HL-60/S4 treated with retinoic acid at 250 ng/mL for 4 days and 3 days (cell line): ENCODE measurements around the gene GRPR.
"Not testable (repeated sequence)": the region's sequence is repeated elsewhere in the genome, so short reads cannot be mapped to it uniquely, and the experiment has no call there.

Source experiments
- in situ Hi-C: fragments of 300-500 bp; cut with MboI; formaldehyde crosslinking; loops from 2 replicates; pipeline ENCODE4 v1.7.0; 2022; ENCODE audit warnings: low sequenced_read_pairs

Gene GRPR

DNA sequence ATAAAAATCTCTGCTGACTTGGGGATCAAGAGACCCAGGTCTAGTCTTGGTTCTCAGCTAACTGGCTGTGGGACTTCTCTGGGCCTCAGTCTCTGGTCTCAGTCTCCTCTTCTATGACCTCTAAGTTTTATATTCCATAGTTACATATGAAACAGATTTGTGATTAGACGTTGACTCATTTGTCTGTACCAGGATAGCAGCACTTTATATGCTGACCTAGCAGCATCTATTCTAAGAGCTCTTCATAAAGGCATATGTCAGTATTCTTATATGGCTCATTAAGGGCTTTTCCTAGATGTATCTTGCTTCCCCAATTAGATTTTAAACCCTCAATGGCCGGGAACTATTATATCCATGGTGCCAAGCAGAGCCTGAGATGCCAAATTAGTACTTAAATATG, 12.7 kb downstream of the GRPR start:
- in situ Hi-C loops: no loop called here

DNA sequence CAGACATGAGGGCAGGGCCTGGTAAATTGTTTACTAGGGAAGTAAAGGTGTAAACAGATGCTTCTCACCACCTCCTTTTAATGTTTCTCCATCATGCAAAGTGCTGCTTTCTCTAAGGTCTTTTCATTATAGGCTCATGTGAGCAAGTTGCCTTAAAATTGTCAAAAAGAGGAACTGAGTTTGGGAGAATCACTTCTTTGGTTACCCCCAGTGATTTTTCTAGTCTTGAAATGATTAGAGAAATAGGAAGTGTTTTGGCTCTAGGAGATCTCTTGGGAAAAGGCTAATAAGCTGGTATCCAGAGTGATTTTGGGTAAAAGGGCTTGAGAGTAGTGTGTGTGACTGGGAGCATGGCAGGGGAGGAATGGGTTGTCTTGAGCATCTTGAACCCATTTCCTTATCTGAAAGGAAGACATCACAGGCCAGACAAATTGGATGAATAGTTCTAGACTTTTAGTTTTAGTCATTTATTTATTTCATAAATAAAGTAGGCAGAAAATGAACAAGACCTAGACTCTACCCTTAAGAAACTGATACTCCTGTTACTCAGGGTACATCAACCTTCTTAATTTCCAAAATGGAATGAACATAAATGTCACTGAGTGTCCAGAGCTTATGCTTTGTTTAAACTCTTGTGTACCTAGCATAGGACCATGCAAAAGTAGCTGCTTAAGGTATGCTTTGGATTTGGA, 14.2 kb downstream of the GRPR start:
- in situ Hi-C loops: no loop called here

DNA sequence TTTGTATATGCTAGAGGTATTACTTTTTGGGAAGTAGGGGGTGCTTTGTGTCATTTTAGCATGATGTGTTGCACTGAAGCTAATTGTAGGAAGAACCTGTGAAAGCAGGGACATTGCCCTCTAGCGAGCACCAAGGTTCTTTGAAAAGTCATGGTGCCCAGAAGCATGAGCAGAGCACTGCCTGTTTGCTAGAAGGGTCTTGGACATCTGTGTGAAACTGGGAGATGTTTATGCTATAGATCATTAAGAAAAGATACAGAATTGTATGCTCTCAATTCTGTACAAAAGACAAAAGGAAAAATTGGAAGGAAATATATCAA, 14.7 kb downstream of the GRPR start:
- in situ Hi-C loops: no loop called here

DNA sequence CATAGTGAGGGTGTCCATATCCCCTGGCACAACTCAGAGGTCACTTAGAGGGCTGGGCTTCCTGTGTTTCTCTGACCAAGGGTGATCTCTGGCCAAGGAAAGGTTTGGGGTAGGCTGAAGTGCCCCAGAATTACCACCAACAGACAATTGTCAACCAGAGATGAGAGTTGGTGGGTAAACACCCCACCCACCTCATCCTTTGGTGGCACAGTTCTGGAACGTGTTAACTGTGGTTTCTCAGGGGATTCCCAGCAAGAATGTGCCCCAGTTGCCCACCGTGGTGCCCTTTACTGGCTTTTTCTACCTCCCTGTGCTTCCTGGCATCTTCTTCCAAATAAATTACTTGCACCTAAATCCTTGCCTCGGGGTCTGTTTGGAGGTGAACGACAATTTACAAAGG, 17.1 kb downstream of the GRPR start:
- in situ Hi-C loops: no loop called here

DNA sequence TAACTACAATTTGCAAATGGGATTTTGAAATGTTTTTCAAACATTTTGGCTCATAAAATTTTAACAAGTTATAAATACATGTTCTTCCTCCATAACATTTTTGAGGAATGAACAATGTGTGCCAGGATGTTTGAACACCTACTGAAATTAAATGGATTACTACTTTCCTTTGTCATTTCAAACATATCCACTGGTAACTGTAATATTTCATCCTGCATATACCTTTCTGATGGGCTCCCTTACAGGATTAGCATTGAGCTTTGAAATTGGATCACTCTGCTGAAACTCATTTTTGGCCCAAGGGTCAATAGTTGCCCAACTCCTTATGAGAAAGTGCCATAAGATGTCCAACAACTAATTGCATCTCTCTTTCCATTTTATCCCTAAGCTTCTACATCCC, 17.6 kb downstream of the GRPR start:
- in situ Hi-C loops: no loop called here

DNA sequence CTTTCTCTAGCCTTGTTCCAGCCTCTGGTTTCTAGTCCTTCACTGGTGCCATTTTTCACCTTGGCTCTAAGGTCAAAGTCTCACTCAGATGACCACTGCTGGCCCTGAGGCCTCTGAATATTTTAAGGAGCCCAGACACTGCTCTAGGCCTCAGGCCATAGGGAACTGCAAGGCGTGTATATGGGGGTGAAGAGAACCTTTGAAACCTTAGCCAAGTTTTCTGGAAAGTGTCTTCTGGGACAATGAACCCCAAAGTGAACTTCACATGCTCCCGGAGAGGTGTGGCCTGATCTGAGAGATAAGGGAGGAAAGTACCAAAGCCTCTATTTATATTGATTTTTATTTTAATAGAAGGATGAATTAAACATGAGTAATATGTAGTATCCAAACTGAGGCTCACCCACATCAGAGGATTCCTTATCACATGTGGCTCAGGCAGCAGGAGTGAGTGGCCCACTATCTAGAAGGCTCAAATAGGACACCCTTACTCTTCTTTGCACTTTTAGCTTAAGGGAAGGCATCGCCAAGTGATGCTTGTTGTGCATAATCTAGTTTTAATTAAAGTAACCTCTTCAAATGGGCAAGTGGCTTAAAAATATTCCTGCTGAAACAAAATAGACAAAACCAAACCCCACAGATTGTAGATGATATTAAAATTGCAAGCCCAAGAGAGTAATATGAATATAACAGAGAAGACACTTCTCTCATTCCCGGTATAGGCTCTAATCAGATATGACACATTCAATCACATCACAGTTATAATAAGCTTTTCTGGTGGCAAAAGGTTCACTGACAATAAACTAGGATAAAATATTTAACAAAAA, 18.3 kb downstream of the GRPR start:
- in situ Hi-C loops: no loop called here

DNA sequence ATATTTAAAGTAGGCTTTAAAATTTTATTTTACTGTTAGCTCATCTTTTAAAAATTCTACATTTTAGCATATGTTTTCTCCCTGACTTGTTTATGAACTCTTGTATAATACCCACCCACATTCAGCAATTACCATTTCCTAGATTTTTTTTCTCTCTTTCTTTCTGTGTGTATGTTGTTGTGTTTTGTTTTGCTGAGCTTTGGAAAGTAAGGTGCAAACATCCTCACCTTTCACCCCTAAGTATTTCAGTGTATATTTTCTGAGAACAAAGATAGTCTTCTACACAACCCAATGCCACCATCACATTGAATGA, 18.8 kb downstream of the GRPR start:
- in situ Hi-C loops: no loop called here

DNA sequence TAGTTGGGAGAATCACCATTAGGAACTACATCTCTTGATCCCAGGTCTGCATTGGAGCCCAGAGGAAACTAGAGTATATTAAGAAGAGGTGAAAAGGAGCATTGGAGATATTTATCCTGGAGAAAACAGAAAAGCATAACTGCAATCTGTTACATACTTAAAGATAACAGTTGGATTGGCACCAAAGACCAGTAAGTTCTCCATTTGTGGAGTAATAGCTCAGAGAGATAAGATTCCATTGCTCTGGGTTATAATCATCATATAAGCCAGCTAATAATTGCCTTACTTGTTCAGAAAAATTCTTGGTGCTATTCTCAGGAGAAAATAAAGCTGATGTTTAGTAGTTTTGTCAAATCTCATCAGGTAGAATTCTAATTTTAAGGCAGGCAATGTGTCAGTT, 20.6 kb downstream of the GRPR start:
- in situ Hi-C loops: no loop called here

DNA sequence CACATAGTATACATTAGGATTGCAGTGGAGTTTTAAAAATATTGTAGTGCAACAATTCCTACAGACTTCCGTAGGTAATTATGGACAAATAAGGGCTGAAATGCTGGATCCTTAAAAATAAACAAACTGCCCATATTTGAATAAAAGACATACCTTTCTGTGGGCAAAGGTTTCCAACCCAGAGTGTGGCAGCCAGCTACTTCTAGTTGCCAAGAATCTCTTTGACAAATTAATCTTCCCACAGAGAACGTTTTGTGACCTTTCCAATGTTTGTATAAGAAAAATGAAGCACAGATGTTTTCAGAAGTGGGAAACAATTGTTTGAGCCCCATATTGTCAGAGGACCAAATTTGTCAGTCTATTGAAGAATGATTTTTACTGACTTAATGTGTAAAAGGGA, 21.1 kb downstream of the GRPR start:
- in situ Hi-C loops: no loop called here

DNA sequence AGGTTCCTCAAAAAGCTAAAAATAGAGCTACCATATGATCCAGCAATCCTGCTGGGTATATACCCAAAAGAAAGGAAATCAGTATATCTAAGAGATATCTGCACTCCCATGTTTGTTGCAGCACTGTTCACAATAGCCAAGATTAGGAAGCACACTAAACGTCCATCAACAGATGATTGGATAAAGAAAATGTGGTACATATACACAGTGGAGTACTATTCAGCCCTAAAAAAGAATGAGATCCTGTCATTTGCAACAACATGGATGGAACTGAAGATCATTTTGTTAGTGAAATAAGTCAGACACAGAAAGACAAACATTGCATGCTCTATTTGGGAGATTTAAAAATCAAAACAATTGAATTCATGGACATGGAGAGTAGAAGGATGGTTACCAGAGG, 21.7 kb downstream of the GRPR start:
- in situ Hi-C loops: not testable (repeated sequence)

DNA sequence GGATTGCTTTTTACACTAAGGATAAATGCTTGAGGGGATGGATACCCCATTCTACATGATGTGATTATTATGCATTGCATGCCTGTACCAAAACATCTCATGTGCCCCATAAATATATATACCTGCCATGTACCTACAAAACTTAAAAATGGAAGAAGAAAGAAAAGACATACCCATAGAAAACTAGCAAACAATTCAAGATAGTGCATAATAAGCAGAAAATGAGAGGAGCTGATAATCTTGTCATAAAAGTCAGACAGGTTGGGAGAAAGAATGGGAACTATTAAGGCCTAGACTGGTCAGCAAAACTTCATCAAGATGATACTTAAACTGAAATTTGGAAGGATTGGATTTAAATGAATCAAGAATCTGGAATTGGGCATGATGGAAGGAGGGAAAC, 22.3 kb downstream of the GRPR start:
- in situ Hi-C loops: no loop called here

DNA sequence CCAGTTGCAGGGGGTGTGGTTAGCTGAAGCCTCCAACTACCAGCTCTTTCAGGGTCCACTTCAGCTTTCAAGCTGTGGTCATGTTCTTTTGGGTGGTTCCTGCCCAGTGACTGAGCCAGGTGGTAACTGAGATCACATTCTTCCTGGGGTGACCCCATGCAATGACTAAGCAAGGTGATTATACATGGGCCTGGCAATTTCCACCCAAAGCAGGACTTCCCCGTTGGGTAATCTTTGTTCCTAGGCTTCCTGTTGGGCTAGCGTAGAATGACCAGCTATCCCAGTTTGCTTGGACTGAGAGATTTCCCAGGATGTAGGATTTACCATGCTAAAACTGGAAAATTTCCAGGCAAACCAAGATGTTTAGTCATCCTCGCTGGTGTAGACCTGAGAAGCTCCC, 25.5 kb downstream of the GRPR start:
- in situ Hi-C loops: no loop called here

DNA sequence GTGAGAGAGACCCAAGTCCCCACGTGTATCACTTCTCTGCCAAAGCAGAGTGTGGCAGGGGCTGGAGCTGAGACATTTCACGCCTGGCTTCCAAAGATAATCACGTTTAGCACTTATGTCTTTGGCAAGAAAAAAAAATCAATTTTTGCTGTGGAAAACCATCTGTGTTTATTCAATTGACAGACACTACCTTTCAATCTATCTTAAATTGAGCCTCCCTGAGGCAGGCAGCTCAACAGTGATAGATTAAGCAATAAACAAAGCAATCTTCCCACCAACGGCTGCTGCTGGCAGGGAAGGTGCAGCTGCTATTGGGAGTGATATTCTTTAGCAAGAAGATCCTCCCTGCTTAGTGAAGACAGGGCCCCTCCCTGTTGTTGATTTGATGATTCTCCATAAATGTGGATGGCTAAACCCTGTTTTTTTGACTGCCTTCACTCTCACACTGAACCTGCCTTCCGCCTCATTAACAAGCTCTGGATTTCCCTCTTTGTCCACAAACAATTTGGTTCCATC, 32.3 kb downstream of the GRPR start:
- in situ Hi-C loops: no loop called here

DNA sequence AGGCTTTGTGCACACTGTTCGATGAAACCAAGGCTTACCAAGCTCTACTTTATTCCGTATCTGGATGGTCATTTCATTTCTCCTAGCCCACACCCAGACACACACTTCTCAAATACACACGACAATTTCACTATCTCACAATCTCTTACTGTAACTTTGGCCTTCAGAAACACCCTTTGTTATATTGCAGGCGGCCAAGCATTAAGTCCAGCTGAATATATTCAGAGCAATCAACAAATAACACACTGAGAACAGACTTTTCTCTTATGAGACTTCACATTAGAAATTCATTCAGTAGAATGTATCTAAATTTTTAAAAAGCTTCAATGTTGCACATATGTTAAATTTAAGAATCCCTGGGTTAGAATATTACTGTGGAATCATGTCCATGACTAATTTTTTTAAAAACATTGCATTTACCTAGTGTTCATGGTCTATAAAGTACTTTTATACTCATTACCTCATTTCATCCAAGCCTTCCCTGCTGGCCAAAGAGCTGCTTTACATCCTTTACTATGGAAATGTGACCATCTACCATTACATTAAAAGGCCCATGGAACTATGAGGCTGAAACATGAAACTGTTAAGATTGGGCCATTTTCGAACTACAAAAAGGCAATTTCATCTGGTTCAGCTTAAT, 33.4 kb downstream of the GRPR start:
- in situ Hi-C loops: no loop called here

DNA sequence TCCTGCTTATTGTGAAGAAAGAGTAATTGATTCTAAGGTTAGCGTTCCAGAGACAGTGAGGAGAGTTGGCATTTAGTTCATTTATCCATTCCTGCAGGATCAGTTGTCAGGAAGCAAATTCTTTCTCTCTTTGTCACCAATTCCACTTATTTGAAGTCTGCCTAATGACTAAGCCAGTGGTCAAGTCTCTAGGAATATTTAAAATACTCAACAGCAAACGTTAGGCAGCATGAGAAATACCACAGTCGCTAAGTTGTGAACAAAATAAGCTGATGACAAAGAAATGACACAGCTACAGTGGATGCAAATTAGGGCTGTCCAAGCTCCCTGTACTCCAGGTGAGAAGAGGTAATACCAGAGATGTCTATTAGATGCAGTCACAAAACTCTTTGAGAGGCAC, 37.4 kb downstream of the GRPR start:
- in situ Hi-C loops: no loop called here

DNA sequence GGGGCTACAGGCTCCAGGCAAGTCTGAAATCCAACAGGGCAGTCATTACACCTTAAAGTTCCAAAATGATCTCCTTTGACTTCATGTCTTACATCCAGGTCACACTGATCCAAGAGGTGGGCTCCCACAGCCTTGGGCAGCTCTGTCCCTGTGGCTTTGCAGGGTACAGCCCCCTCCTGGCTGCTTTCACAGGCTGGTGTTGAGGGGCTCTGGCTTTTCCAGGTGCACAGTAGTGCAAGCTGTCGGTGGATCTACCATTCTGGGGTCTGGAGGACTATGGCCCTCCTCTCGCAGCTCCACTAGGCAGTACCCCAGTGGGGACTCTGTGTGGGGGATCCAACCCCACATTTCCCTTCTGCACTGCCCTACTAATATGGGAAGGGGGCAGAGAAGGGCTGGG, 37.8 kb downstream of the GRPR start:
- in situ Hi-C loops: not testable (repeated sequence)

DNA sequence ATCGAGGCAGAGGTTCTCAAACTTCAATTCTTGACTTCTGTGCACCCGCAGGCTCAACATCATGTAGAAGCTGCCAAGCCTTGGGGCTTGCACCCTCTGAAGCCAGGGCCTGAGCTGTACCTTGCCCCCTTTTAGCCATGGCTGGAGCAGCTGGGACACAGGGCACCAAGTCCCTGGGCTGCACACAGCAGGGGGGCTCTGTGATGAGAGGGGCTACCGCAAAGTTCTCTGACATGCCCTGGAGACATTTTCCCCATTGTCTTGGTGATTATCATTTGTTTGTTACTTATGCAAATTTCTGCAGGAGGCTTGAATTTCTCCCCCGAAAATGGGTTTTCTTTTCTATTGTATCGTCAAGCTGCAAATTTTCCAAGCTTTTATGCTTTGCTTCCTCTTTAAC, 39.0 kb downstream of the GRPR start:
- in situ Hi-C loops: no loop called here

DNA sequence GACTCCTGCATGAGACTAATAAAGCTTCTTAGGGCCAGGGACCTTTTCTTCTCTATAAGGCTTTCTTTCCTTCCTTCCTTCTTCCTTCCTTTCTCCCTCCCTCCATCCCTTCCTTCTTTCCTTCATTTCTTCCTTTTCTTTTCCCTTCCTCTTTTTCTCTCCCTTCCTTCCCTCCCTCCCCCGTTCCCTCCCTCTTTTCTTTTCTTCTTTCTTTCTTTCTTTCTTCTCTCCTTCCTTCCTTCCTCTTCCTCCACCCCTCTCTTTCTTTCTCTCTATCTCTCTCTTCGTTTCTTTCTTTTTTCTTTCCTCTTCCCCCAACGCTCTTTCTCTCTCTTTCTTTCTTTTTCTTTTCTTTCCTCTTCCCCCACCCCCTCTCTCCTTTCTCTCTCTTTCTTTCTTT, 41.4 kb downstream of the GRPR start:
- in situ Hi-C loops: no loop called here

DNA sequence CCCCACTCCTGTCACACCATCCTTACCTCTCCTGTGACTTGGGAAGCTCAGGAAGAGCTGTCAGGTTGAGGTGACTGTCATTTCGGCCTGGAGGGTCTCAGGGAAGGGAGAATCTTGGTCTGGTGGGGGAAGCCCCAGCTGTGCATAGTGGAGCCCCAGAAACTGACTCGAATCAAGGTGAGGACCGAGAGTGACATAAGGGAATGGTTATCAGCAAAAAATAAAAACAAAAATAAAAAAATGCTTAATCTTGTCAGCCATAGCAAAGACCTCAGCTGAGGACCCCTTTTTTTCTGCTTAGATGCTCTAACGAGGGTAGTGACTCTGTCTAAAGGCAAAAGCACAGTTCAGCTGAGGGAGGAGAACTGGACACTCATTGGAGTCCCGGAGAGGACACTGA, 43.8 kb downstream of the GRPR start, which contains the start of gene MAGEB17:
Gene MAGEB17 (plus strand): TSS at position 301 of the 400 bp plus-strand sequence. CDS start 2,902 bp downstream, outside the sequence.
- in situ Hi-C loops: no loop called here

DNA sequence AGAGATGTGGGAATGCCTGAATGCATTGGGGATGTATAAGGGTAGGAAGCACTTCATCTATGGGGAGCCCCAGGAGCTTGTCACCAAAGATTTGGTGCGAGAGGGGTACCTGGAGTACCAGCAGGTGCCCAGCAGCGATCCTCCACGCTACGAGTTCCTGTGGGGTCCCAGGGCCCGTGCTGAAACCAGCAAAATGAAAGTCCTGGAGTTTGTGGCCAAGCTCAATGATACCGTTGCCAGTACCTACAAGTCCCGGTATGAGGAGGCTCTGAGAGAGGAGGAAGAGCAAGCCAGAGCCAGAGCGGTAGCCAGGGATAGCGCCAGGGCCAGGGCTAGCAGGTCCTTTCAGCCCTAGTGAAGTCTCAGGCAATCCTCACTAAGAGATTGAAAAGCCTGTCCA, 47.7 kb downstream of the GRPR start:
- in situ Hi-C loops: no loop called here

DNA sequence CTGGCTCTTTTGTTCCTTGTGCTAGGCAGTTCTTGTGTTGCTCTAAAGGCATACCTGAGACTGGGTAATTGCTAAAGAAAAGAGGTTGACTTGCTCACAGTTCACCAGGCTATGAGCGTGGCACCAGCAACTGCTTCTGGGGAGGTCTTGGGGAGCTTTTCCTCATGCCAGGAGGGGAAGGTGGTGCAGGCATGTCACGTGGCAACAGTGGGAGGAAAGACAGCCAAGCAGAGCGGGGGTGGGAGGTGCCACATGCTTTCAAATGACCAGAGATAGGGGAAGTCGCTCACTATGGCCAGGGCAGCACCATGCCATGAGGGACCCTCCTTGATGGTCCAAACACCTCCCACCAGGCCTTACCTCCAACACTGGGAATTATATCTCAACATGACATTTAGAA, 48.6 kb downstream of the GRPR start:
- in situ Hi-C loops: no loop called here

DNA sequence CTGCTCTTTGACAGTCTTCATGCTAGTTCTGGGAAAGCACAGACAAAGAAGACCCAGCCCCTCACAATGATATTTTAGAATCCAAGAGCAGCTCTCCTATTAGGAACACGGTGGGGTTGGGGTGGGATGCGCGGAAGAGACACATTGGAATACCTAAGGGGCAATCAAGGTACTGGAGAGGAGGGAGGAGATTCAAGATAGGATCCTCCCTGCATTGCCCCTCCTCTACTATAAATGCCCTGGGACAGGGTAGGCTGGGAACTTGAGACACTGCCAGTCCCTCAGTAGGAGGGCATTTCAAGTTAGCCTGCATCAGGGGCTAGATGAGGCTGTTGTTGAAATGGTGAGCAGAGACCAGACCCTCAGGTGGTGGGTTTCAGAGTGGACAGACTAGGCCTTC, 49.0 kb downstream of the GRPR start:
- in situ Hi-C loops: no loop called here
